T-helper 22 cell (primary cell): Measurements from ENCODE around the gene USP46.

Experiments
- DNase-seq: peaks from one replicate; pipeline ENCODE4 v3.0.0-alpha.2; 2020; ENCODE audit warnings: low read depth

The USP46 gene

GRCh38 chr4:52655506-52655905, 3.6 kb downstream of the USP46 start:
- DNase-seq: no peak

- no peak for DNase-seq
Observed at GRCh38 chr4:52651996-52652672, 7.0 kb downstream of the USP46 start.

GRCh38 chr4:52648836-52649235, 10.3 kb downstream of the USP46 start:
- no peak for DNase-seq

- no peak for DNase-seq
Observed at GRCh38 chr4:52646741-52647140, 12.4 kb downstream of the USP46 start.

DNA sequence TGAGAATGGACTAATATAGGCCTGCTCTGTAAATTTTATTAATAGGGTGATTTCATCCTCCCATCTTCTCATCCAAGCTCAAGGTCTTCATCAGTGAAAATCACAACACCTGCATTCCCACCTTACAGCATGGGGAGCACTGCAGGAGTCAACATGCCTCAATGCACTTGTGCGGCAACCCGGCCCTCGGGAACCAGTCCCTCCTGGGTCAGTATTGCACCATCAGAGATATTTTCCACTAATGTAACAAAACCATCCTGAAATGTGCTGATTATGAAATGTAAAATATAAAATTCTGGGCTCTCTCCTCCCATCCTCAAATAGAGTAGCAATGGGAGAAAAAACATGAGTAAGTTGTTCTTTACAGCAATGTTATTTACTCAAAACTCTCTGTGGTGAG, 13.0 kb downstream of the USP46 start:
- DNase-seq: no peak

DNA sequence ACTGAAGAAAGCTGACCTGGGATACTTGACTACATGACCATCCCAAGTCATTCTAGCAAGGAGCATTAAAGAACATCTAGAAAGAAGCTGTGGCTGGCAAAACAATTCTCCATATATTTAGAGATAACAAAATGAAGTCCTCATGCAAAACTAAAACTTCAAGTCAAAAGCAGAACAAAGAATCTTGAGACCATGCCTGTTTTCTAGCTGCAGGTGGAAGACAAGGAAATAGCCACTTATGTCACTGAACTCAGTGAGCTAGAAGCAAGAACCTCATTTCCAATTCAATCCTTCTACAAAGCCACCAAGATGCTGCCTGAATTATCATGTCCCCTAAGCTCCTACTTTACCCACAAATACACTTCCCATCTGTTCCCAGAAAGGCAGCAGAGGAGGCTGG, 13.8 kb downstream of the USP46 start:
- no peak for DNase-seq

GRCh38 chr4:52643785-52644244, 15.3 kb downstream of the USP46 start:
- DNase-seq: no peak

- DNase-seq: no peak
Observed at GRCh38 chr4:52643190-52643589, 15.9 kb downstream of the USP46 start.

GRCh38 chr4:52641854-52642563, 17.1 kb downstream of the USP46 start:
- no peak for DNase-seq

DNA sequence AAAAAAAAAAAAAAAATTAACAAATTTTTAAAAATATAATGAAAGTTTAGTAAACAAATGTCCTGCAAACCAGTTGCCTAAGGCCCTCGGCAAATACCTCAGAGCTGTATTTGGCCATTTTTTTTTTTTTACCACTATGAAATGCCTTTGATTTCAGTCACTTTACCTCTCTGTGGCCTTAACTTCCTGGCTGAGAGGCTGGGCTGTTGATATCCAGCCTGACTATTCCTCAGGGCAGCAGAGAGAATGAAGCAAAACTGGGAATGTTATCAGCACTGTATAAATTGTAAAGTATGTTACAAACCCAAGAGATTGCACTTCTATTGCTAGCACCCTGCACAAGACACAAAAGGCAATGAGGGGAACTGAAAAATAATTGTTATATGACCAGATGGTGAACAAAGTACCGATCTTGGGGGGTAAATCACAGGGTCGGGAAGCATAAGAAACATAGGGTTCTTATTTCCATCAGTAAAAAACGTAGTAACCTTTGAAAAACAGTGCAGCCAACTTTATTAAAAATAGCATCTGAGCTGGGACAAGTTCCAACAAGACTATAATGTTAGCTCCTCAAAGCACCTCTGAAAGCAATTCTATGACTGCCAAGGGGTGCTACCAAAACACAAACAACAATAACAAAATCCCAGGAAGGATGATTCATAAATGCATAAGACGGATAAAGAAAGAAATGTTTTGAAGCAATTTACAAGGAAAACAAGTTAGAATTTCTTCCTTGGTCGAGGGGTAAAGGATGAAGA, 18.1 kb downstream of the USP46 start:
- DNase-seq: no peak

DNA sequence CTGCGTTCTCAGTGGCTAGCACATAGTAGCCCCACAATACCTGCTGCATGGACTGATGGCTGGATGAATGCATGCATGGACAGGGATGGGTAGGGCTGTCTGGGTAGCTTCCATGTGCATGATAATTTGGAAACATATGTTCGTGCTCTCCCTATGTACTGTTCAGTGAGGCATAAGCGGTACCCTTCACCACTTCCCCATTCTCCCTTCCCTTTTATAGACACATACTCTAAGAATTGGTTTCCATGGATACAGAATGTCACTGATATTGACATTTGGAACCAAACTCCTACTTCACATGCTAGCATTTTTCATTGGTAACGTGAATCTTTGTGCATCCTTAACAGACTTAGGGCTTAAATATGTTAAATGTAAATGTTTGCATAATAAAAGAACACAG, 20.4 kb downstream of the USP46 start:
- DNase-seq: no peak

DNA sequence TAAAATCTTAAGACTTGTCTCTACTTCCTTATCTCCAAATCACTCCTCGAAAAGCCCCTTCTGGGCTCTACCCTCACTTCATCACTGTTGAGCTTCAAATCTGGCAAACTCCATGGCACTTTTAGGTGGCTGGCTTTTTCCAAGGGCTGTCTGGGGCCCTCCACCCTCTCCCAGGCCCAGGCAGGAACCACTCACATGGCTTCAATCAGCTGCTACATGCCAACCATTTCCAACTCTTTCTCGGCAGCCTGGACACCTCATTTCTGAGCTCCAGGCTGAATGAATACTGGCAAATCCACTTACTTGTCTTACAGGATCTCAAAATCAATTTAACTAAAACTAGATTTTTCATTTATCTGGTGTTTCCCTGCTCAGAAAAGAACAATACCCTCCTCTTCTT, 22.0 kb downstream of the USP46 start:
- DNase-seq: no peak

DNA sequence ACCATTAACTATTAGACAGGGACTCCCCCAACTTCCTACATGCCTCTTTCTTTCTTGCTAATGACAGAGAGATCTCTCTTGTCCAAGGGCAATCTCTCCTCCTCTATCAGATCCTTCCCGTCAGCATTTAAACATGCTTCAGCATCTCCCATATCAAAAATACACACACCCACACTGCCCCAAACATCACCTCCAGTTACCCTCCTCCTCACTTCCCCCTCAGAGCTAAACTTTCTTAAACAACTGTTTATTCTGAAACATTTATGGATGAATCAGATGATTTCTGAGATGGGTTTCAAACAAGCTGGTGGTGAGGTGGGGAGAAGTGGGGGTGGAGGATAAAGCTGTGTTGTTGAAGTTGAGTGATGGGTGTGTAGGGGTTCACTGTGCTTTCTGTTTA, 23.5 kb downstream of the USP46 start:
- no peak for DNase-seq

- no peak for DNase-seq
Observed at GRCh38 chr4:52635130-52635529, 24.0 kb downstream of the USP46 start.

DNA sequence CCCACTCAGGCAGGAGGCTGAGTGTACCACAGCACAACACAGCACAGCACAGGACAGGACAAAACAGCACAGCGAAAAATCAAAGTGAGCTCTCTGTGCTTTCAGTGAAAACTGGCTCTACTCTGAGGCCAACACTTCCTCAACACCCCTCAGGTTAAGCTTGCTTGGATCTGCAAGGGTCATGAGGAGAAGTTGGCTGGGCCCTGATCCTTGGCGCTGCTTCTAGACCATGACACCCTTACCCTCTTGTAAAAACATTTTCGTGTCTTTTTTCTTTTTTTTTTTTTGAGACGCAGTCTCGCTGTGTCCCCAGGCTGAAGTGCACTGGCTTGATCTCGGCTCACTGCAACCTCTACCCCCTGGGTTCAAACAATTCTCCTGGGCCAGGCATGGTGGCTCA, 25.3 kb downstream of the USP46 start:
- no peak for DNase-seq

- no peak for DNase-seq
Observed at GRCh38 chr4:52628974-52629373, 30.1 kb downstream of the USP46 start.

DNA sequence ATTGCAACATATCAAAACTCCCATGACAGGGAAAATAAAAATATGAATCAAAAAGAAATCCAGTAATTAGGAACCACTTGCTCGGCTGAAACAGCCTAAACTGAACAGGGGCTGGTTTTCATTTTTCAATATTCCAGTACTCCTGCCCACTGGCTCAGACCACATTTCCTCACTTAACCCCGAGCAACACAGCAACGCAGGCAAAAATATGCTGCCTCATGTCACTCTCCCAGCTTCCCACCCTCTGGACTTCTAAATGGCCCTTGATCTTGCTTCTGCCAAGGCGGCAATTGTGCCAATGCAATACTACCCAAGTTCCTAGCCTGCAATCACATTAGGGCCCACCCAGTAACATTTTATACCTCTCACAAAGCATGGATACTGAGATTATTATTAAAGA, 30.6 kb downstream of the USP46 start:
- DNase-seq: no peak

DNA sequence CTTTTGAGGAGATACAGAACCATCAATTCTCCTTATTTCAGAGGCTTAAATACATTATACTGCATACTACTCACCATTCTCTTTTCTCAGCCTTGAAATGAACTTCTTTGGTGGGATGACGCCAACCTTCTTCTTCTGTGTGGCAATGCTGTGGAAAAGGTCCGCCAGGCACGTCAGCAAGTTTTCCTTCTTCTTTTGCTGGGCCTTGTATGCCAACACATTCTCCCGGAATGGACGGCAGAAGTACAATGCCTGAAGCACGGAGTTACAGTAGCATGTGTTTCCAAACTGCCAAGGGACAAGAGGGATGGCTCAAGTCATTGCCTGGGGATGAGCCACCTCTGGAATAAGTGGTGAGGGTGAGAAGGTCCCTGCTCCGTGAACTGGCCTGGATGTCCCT, 31.2 kb downstream of the USP46 start:
- DNase-seq: no peak

DNA sequence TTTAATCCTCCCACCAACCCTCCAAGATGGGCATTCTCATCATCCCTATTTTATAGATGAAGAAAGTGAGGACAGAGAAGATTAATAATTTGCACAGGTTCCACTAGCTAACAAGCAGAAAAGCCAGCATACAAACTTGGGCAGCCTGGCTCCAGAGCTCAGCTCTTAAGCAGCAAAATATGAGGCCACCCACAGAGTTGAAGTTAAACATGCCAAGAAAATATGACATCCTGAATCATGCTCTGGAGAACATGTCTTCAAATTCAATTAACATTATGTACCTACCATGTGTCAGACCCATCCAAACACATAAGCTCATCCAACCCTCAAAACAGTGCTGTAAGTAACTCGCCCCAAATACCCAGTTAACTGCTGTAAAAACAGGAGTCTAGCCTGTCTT, 33.9 kb downstream of the USP46 start:
- no peak for DNase-seq

GRCh38 chr4:52622564-52622963, 36.5 kb downstream of the USP46 start:
- no peak for DNase-seq

DNA sequence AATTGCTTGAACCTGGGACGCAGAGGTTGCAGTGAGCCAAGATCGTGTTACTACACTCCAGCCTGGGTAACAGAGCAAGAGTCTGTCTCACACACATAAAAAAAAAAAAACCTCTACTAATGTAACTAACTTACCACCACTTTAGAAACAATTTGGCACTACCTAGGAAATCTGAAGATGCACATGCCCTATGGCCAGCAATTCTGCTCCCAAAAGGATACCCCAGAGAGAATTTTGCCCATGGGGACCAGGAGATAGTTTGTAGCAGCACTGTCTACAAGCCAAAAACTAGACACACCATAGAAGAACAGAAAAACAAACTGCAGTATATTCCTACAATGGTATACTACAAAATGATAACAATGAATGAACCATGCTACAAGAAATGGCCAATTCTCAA, 37.5 kb downstream of the USP46 start:
- DNase-seq: no peak

DNA sequence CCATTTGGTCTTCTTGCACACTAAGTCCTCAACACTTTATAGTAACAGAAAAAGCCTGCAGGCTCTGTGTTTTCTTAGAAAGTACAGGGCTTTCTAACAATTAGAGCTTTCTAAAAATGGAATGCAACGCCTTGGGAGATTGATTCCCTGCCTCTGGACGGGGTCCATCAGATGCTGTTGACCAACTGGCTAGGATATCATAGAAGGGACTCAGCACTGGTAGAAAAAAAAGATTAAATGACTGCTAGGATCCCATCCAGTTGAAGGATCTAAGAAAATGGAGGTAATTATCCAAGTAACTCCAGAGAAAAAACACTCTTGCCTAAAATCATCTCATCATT, 39.5 kb downstream of the USP46 start:
- no peak for DNase-seq
